HG03439 (cell line): ENCODE data around the gene ERGIC1.
"Not testable (repeated sequence)": the region's sequence is repeated elsewhere in the genome, so short reads cannot be mapped to it uniquely, and the experiment has no call there.

Experiments used
- ATAC-seq: cut with Tn5 transposase; IDR thresholded peaks from one replicate; pipeline ENCODE4 v1.9.1; 2021; ENCODE audit warnings: mild to moderate bottlenecking, moderate library complexity; ENCODE audit not compliant: unreplicated experiment

The ERGIC1 gene, protein sequence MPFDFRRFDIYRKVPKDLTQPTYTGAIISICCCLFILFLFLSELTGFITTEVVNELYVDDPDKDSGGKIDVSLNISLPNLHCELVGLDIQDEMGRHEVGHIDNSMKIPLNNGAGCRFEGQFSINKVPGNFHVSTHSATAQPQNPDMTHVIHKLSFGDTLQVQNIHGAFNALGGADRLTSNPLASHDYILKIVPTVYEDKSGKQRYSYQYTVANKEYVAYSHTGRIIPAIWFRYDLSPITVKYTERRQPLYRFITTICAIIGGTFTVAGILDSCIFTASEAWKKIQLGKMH

DNA sequence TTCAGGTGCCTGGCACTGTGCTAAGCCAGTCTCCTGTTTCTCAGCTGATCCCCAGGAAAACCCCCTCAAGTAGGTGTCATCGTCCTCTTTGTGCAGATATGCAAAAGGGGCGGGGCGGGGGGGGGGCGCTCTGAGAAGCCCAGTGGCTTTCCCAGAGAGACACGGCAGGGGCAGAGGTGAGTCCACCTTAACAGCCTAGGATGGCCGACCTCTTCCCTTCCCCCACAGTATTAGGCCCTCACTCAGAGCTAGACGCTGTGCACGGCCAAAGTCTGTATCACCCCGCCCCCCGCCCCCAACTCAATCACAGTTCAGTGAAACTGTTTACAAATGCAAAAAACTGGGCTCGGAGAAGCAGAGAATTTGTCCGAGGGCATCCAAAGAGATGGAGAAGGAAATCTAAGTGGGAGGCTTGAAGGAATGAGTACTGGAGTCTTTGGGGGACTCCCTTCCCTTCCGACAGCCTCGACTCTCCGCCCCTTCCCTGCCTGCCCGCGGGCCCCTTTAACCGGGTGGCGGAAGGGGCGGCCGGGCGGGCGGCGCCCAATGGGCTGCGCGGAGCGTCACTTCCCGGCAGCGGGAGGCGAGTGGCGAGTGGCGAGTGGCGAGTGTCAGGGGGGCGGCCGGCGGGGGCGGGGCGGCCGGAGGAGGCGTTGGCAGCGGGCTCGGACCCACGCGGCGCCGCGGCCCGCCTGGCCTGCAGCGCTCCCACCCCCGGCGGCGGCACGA lies at the start of gene ERGIC1:
Gene ERGIC1, plus strand, starts transcription at position 566 of the 729 bp plus-strand sequence. Its CDS starts 163 bp downstream, at position 729.
- ATAC-seq: peak; percentile 61

DNA sequence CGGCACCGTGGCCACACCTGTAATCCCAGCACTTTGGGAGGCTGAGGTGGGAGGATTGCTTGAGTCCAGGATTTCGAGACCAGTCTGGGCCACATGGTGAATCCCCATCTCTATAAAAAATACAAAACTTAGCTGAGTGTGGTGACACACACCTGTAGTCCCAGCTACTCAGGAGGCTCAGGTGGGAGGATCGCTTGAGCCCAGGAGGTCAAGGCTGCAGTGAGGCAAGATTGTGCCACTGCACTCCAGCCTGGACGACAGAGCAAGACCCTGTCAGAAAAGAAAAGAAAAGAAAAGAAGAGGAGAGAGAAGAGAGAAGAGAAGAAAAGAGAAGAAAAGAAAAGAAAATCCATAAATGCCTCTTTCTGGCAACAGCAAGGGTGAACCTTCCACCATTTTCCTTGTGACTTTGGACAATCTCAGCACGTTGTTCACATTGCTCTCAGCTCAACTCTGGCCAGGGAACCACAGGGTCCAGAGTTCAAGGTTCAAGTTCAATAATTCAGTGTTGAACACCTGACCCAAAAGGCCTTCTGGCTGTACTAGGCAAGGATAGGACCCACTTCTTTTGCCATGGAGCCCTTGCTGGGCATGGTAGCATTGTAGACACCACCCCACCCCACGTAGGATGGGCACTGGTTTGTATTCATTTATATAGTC lies 48.5 kb upstream of the ERGIC1 start:
- ATAC-seq: no peak

DNA sequence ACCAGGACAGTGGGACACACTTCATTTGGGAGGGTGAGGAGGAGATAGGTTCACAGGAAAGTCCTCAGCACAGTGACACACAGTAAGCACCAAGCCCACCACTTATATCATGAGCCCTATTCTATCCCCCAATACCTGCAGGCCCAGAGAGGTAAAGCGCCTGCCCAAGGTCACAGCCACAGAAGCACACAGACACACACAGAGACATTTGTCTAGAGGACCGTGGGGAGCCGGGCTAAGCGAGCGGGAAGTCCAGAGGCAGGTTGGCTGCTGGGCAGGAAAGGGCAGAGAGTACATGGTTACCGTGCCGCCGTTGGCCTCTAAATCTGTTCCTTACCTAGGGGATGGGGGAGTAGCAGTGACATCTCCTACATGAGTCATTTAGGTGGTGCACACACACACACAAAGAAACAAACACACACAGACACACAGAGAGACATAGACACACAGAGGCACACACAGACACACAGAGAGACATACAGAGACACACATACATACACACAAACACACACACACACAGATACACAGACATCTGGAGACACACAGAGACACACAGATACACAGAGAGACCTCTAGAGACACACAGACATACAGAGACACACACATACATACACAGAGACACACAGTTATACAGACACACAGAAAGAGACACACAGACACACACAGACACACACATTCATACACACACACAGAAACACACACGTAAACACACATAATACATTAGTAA lies 47.2 kb upstream of the ERGIC1 start:
- no peak for ATAC-seq

DNA sequence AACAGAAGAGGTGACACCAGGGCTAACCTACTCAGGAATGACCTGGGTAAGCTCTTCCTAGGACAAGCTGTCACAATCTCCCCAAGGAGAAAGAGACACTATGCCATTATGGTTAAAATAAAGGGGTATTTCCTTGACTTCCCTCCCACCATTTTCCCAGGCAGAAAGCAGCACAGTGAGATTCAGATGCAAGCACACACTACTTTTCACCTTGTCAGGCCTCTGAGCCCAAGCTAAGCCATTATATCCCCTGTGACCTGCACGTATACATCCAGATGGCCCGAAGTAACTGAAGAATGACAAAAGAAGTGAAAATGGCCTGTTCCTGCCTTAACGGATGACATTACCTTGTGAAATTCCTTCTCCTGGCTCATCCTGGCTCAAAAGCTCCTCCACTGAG lies 46.5 kb upstream of the ERGIC1 start:
- not testable (repeated sequence) for ATAC-seq

DNA sequence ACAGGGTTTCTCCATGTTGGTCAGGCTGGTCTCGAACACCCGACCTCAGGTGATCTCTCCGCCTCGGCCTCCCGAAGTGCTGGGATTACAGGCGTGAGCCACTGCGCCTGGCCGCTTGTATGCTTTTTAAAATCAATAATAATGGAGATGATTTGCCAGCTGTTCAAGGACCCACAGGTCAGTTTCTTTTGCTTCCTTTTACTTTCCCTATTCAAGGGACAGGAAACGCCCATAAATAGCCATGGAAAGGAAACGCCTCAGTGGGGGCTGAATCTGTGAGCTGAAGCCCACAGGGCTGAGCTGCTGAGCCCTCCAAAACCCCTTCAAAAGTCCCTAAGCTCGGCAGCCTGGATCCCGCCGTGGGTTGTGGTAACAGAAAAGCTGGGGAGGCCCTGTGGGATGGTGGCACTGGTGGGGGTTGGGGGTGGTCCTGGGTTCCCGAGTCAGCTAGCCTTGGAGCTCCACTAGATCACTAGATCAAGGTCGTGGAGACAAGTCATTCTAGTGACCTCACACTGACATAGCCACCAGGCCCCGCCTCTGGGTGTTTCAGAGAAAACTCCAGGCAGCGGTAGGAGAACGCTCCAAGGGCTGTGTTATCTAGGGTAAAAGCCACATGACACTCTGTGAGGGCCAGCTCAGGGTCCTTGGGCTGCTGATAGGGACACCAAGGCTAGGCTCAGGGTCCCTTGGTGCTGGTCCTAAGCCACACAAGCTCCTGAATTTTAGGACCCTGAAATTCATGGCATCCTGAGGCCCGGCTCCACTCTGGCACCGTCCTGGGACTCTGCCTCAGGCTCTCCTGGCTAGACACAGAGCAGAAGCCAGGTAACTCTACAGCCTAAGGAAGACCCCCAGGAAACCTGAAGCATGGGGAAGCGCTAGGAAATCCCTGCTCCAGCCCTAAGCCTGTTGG lies 45.0 kb upstream of the ERGIC1 start:
- no peak for ATAC-seq

DNA sequence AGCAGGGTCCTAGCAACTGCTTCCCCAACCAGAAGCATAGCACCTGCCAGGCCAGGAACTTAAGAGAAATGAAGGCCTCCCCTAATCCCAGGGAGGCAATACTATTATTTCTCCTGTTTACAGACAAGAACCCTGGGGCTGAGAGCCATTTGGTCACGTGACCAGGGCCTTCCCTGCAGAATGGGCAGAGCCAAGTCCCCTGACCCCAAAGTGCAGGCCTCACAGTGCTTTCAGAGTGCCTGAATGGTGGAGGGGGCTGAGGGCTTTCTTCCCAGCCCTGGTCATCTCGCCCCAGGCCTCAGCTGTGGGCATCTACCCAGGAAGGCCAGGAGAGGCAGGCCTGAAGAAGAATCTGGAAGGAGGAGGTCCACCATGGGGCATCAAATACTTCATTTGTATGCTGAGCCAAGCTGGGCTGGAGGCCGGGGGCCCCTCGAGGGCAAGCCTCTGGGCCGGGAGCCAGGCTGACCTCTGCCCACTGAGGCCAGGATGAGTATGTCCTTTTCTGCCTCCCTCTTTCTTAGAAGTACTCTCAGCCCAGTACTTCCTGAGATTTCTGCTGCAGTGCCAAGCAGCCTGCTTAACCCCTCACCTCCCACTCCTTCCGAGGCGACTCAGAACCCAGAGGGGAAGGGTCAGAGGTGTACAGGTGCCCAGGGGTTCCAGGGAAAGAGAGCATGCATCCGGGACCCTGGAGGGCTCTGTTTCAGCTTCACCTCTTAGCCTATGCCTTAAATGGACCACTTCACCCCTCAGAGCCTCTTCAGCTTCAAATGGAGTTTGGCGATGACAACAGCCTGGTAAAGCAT lies 44.2 kb upstream of the ERGIC1 start:
- no peak for ATAC-seq

DNA sequence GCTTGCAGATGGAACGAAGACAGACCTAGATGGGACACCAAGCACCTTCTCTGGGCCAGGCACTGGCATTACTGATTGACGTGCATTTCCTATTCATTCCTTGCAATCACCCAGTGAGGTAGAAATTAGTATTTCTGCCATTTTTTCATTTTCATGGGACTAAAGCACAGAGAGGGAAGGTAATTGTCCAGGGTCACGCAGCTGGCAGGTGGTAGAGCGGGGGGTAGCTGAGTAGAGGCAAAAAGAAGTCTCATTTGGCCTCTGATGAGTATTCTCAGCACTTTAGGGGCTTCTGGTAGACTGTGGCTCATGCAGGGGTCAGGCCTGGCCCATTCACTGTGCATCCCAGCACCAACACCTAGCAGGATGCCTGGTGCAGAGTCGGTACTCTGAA lies 43.6 kb upstream of the ERGIC1 start:
- no peak for ATAC-seq

DNA sequence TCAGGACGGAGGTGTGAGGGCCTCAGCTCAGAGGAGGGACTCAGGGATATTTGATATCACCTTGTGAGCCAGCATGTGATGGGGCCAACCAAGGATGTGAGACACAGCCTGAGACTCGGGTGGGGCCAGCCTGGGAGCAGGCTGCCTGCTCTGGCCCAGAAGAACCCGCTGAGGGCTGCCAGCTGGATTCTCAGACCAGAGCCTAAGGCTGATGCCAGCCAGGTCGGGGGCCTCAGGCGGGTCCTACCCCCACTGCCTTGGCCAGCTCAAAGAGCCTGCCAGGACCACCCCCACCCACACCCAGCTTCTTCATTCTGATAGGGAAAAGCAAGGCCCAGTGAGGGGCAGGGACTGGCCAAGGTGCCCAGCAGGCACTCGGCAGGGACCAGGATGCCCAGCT lies 42.8 kb upstream of the ERGIC1 start:
- no peak for ATAC-seq

DNA sequence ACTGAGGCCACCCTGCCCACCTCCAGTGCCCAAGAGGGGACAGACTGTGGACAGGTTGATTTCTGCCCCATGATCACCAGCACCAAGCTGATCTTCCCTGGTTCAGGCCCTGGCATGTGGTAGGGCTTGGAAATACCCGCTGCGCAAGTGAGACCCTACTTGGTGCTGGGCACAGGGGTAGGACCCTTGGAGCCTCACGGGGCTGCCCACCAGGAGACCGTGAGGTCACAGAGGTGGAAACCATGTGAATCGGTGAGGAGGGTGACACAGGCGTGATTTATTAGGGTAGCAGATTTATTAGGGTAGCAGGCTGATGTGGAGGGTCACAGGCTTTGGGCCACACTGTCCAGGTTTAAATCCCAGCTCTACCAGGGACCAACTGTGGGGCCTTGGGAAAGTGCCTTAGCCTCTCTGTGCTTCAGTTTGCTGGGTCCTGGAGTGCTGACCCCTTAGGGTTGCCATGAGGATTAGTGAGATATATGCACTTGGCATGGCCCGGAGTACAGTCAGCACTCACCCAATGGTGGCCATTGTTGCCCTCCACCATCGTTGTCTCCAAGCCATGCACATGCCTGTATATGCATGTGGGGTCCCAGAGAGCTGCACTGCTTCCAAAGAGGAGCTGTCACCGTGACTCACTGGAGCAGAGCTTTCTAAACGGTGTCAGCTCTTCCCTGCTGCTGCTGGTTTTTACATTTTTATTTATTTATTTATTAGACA lies 42.2 kb upstream of the ERGIC1 start:
- no peak for ATAC-seq

DNA sequence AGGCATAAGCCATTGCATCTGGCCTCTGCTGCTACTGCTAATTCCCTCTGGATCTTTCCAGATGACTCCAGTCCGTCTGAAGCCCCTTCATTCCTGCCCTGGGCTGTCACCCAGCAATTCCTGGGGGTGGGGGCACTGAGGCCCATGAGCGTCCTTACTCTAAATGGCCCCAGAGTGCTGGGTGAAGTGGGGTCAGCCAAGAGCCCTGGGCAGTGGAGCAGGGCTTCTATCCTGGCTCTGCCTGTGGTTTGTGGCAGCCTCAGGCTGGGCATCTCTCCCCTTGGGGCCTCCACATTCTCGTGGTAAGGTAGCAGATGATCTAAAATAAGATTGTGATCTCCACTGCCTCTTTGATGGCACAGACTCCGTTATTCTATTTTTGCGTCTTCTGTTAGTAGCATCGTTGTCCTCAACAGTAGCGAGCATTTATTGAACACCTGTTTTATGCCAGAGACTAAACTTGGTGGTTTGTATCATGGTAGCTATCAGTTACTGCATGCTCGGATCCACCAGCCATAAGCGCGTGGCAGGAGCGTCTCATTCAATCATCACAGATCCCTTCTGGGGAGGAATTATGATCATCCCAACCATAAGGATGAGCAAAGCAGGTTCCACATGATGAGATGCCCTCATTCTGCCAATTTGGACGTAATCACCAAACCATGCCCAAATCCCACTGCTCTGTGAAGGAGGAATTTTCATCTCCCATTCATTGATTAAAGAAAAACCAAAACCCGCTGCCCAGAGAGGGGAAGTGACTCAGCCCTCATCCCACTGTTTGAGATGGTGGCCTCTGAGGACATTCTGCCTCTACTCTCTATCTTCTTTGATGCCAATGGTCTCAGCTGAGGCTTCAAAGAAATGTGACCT lies 41.1 kb upstream of the ERGIC1 start:
- no peak for ATAC-seq

DNA sequence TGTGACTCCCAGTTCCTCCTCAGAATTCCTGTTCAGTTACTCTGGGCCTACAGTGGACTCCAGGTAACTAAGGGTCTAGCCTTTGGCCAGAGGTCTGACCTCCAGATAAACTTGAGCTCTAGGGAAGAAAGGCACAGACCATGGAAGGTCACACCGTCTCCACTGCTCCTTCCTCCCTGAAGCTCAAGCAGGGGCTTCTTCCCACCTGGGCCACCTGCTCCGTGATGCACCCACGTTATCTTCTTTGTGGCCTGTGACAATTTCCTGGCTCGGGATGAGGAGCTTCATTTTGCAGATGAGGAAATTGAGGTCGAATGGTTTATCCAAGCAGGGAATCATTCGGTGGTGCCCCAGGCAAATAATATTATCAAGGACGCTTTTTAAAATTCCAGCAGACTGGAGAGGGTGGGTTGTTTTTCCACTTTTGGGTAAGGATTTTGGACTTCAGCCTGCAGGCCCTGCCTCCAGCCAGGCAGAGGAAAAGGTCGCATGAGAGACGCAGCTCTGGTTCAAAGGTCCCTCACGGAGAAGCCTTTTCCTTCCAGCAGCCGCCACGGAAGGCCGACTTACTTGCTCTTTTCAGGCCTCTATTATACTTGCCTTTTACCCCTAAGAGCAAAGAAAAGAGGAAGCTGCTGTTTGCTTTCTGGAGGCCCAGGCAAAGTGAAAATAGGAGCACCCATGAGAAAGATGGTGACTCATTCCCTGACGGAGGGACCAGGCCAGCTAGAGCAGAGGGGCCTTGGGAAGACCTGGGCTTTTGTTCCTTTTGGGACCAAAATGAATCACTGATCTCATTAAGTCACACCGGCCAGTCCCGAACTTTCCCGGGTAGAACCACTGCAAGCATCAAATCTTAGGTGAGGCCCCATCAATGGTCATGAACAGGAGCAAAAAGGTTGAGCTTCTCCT lies 40.2 kb upstream of the ERGIC1 start:
- ATAC-seq: no peak

DNA sequence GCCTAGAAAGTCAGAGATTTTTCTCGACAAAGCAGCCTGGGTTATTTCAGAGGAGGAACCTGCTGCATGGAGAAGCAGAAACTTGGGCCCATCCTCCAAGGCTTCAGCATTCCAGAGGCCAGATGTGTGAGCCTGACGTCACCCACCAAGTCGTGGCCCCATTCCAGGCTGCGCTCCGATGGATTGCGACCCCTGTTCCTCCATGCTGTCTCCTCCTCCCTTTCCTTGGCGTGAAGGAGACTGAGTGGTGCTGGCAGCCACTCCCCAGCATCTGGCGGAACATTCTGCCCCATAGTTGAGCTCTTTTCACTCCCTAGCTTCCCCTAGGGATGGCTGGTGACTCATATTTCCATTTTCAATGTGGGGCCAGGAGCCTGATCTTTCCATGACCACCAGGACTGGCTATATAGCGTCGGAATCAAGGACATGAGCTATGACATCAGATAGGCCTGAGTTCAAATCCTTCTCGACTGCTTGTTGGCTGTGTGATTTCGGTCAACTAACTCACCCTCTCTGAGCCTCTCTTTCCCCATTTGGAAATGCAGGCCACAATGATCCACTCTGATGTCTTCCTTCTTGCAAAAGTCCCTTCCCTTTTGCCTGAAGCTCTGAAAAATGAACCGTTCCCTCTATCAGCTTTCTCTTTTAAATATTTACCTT lies 38.6 kb upstream of the ERGIC1 start:
- ATAC-seq: no peak

DNA sequence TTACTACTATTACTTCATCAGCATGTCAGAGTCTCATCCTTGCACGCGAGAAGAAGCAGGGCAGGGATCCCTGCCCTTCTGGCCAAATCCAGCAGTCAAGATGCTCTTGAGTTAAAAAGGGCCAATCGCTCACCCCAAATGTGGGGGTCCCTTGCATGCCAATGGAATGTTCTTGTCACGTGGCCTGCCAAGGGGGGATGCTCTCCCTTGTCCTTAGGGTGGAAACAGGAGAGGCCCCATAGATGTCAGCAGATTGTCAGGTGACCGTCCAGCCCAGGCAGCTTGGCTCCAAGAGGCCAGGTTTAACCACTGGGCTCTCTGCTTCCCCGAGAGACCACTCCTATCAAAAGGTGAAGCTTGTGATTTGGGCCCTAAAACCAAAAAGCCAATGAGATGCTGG lies 37.7 kb upstream of the ERGIC1 start:
- no peak for ATAC-seq

DNA sequence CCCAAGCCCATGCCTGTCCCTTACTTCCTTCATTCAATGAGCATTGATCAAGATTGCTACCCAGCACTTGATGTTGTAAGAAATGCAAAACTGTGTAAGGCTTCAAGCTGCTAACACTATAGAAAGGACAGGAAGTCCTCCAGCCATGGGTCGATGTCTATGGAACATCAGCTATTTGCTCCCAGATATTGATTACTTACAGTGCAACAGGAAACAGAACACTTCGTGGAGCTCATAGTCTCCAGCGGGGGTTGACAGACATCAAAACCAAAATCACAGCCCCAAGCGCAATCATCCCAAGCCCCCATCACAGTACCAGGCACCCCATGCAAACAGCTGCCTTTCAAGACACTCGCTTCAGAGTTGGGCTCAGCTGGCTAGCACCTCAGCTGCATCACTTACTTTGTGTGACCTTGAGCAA lies 36.3 kb upstream of the ERGIC1 start:
- no peak for ATAC-seq

DNA sequence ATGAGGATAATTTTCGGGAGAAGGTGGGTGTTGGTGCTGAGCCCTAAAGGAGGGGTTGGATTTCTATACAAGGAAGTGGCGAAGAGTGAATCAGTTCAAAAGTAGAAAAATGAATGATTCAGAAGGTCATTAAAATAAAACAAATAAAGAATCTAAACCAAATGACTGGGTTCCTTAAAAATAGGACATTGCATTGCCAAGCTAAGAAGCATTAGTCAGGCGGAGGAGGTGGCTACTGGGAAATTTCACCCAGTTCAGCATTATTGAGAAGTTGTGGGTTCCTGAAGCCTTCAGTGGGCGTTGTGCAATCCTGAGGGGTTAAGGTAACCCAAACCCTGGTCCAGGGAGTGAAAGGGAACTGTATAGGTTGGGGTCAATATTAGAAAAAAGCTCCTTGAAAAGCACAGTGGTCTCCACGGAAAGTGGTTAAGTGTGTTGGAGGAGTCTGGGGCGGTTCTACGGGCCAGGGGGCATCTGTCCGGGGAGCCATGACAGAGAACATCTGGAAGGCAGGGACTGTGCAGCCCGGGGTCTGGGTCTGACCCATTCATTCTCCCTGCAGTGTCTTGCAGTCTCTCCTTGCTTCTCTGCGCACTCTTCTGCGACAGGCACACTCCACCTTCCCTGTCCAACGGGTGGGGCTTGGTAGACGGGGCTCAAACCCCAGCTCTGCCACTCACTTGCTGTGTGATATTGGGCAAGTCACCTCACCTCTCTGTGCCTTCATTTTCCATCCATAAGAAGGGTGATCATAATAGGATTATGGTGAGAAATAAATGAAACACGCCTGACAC lies 35.4 kb upstream of the ERGIC1 start:
- no peak for ATAC-seq

DNA sequence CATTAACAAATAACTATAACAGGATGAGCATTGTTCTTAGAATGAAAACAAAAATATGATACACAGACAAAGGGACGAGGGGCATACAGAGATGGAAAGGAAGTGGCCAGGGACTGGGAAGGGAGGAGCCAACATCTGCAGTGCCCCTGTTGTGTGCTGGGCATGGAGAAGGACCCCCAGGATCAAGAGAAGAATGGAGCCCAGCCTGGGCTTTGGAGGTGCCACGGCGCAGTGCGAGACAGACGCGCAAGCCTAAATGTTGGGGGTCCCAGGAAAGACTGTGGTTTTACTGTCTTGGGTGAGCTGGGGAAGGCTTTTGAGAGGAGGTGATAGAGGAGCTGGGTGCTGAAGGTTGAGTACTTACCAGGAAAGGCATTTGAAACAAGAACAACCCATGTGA lies 34.6 kb upstream of the ERGIC1 start:
- no peak for ATAC-seq
